GM12878 (cell line): ENCODE results near the gene SLC51A. TPM values are rescaled to one million over a fixed set of nuclear protein-coding genes. Genes with fewer than 3 reads are reported as not detected.

Source experiments
- BRCA1 ChIP-seq: IDR thresholded peaks from 2 replicates; pipeline ENCODE4 v1.6.1; 2011; ENCODE audit warnings: low read depth, low read length, improper control_type of control experiment
- CHD2 ChIP-seq: IDR thresholded peaks from 2 replicates; pipeline ENCODE4 v1.6.1; 2011; ENCODE audit warnings: low read depth, low read length, improper control_type of control experiment, borderline replicate concordance
- DPF2 ChIP-seq: fragments of 450-650 bp; IDR thresholded peaks from 2 replicates; pipeline ENCODE4 v1.6.1; 2017; ENCODE audit warnings: mild to moderate bottlenecking
- E2F8 ChIP-seq: fragments of 450-650 bp; IDR thresholded peaks from 2 replicates; pipeline ENCODE4 v1.6.1; 2018; ENCODE audit warnings: mild to moderate bottlenecking, low read depth, moderate library complexity; ENCODE audit not compliant: partially characterized antibody
- HDGF ChIP-seq: fragments of 450-650 bp; IDR thresholded peaks from 2 replicates; pipeline ENCODE4 v1.6.1; 2016; ENCODE audit warnings: antibody characterized with exemption
- IKZF1 ChIP-seq: fragments of 450-650 bp; conservative IDR thresholded peaks from 2 replicates; pipeline ENCODE4 v1.6.1; 2017; ENCODE audit warnings: antibody characterized with exemption, mild to moderate bottlenecking
- IKZF2 ChIP-seq, 2 experiments: fragments of 450-650 bp; IDR thresholded peaks; 2 replicates each; pipeline ENCODE4 v1.6.1; 2017; ENCODE audit warnings: mild to moderate bottlenecking in 2 of 2, moderate library complexity in 2 of 2
- KDM1A ChIP-seq: fragments of 200-600 bp; sonication (generic); IDR thresholded peaks from 2 replicates; pipeline ENCODE4 v1.6.1; 2016; ENCODE audit warnings: borderline replicate concordance
- MEF2B ChIP-seq: fragments of 450-650 bp; IDR thresholded peaks from 2 replicates; pipeline ENCODE4 v1.6.1; 2018; ENCODE audit warnings: mild to moderate bottlenecking, moderate library complexity; ENCODE audit not compliant: partially characterized antibody, poor library complexity, severe bottlenecking
- POLR2AphosphoS2 ChIP-seq: IDR thresholded peaks from 2 replicates; pipeline ENCODE4 v1.6.1; 2011; ENCODE audit warnings: low read depth, mild to moderate bottlenecking, low read length, improper control_type of control experiment, moderate library complexity
- RB1 ChIP-seq: fragments of 450-650 bp; formaldehyde crosslinking; IDR thresholded peaks from 2 replicates; pipeline ENCODE4 v1.6.1; 2017; ENCODE audit warnings: mild to moderate bottlenecking, borderline replicate concordance
- RUNX3 ChIP-seq: IDR thresholded peaks from 2 replicates; pipeline ENCODE4 v1.6.1; 2012; ENCODE audit warnings: low read length, inconsistent platforms
- SIN3A ChIP-seq: IDR thresholded peaks from 2 replicates; pipeline ENCODE4 v1.6.1; 2012; ENCODE audit warnings: low read depth, low read length, improper control_type of control experiment
- SKIL ChIP-seq: fragments of 450-650 bp; IDR thresholded peaks from 2 replicates; pipeline ENCODE4 v1.6.1; 2017; ENCODE audit warnings: mild to moderate bottlenecking, low read depth, inconsistent platforms; ENCODE audit not compliant: poor library complexity, severe bottlenecking
- SMARCA5 ChIP-seq: fragments of 450-650 bp; IDR thresholded peaks from 2 replicates; pipeline ENCODE4 v1.6.1; 2017; ENCODE audit warnings: mild to moderate bottlenecking
- WRNIP1 ChIP-seq: IDR thresholded peaks from 2 replicates; pipeline ENCODE4 v1.6.1; 2011; ENCODE audit warnings: low read depth, low read length, improper control_type of control experiment, borderline replicate concordance
- ZNF622 ChIP-seq: fragments of 450-650 bp; IDR thresholded peaks from 2 replicates; pipeline ENCODE4 v1.6.1; 2017; ENCODE audit warnings: mild to moderate bottlenecking, inconsistent platforms
- polyA plus RNA-seq, 11 experiments: library from polyadenylated mRNA; depleted of rRNA in 4 of 11; unstranded in 6 of 11; stranded (reverse) in 5 of 11; fragments of >200 nt; fragmentation: Nextera tagmentation in 4 of 11; fragmentation: Illumina TruSeq in 1 of 11; extraction: Ambion mirVana in 4 of 11; extraction: Trizol in 1 of 11; gene quantifications; 1 replicate in 1 of 11; 2 replicates in 10 of 11; pipeline versions ENCODE4 v1.2.1 to v1.2.3, GENCODE V29; 2011 to 2016; ENCODE audit warnings: inconsistent platforms in 2 of 11, missing spikeins in 2 of 11, low read depth in 1 of 11
- total RNA-seq, 4 experiments: library from RNA; depleted of rRNA in 3 of 4; stranded (reverse); fragments of >200 nt in 3 of 4; fragmentation: Illumina TruSeq in 1 of 4; extraction: Trizol in 1 of 4; gene quantifications; 2 replicates each; pipeline versions ENCODE4 v1.2.1 to v1.2.3, GENCODE V29; 2013 to 2021

Gene SLC51A
- total and polyA plus RNA-seq, 10 of the 15 experiments (the other 5 are each of a cell fraction or from before 2014, with no cell fraction given), result 0.99 to 3.9 (median 2.2) TPM; not detected in 6

- TF ChIP-seq E2F8 (peak; percentile 51), POLR2AphosphoS2 (no peak), WRNIP1 (no peak), SKIL (peak; percentile 27), CHD2 (0 out of 2 replicates have a peak, but pooled peaks have one; percentile 41), HDGF (peak; percentile 100), IKZF1 (peak; percentile 98), KDM1A (no peak), MEF2B (peak; percentile 99), DPF2 (peak; percentile 82; the same call in 1 of the 2 replicates), SIN3A (0 out of 2 replicates have a peak, but pooled peaks have one; percentile 47), IKZF2 (IDR thresholded peaks at IDR 0.05) (peak; percentile 98), RB1 (peak; percentile 81; the same call in 1 of the 2 replicates), ZNF622 (no peak), BRCA1 (no peak), SMARCA5 (peak; percentile 93), RUNX3 (0 out of 2 replicates have a peak, but pooled peaks have one; percentile 7)
These were observed 23.7 kb upstream of the SLC51A start (continued) for GRCh38 chr3:196192524-196193051.
